Endothelial cell of umbilical vein (primary cell): ENCODE results near the gene NUPR1.

ENCODE experiments used
- CTCF ChIP-seq, 2 donors: IDR thresholded peaks; 1 replicate in 1 of 2; 2 replicates in 1 of 2; pipeline ENCODE4 v1.5.1; 2011; ENCODE audit warnings: low read length in 2 of 2, mild to moderate bottlenecking in 2 of 2, moderate library complexity in 2 of 2, control low read depth in 1 of 2, inconsistent platforms in 1 of 2, low read depth in 1 of 2; ENCODE audit not compliant: insufficient read depth in 1 of 2; ENCODE audit errors: extremely low read depth in 1 of 2
- EZH2 ChIP-seq: IDR thresholded peaks from 2 replicates; pipeline ENCODE4 v1.6.1; 2012; ENCODE audit warnings: borderline replicate concordance, low read depth, mild to moderate bottlenecking, moderate library complexity, low read length, inconsistent platforms; ENCODE audit not compliant: severe bottlenecking
- POLR2A ChIP-seq: IDR thresholded peaks from 2 replicates; pipeline ENCODE4 v1.6.1; 2012; ENCODE audit warnings: low read depth, mild to moderate bottlenecking, control low read depth, low read length

- TF ChIP-seq CTCF (IDR thresholded peaks at IDR 0.05; ENCODE audit: extremely low read depth in 1 of 2, insufficient read depth in 1 of 2, low read depth in 1 of 2, low read length in 2 of 2) (no peak), EZH2 (no peak), POLR2A (no peak)
These were observed 4.0 kb downstream of the NUPR1 start for GRCh38 chr16:28534542-28535373.
